Caco-2 (cell line): ENCODE results near the gene SAXO2. TPM values are rescaled to one million over a fixed set of nuclear protein-coding genes. Genes with fewer than 3 reads are reported as not detected.

Source experiments
- BruUV-seq: library from RNA; stranded (reverse); fragments of 400-500 nt; replicated peaks from 2 replicates; lab custom pipeline; 2021; lab: Mats Ljungman, UMichigan
- CTCF ChIA-PET: fragments of 300-600 bp; sonication (Branson Sonifier 250); formaldehyde crosslinking; loops from one replicate; lab custom pipeline; 2022; ENCODE audit warnings: antibody characterized with exemption; lab: Charles Lee
- POLR2A ChIA-PET: fragments of 300-600 bp; sonication (Branson Sonifier 250); formaldehyde crosslinking; loops from one replicate; lab custom pipeline; 2022; ENCODE audit warnings: antibody characterized with exemption; lab: Charles Lee
- DNase-seq, 2 experiments: peaks; one replicate each; pipeline versions ENCODE4 v3.0.0 to v3.0.0-alpha.2; 2020 to 2022
- H3K27me3 ChIP-seq: replicated peaks from 2 replicates; pipeline ENCODE4 v1.6.0; 2011; ENCODE audit warnings: low read length; ENCODE audit not compliant: control insufficient read depth, insufficient read depth
- H3K36me3 ChIP-seq: 2 replicates; pipeline ENCODE4 v1.5.1; 2011; ENCODE audit warnings: low read length; ENCODE audit not compliant: control insufficient read depth, insufficient read depth
- H3K4me1 ChIP-seq: fragments of 250-450 bp; sonication (Bioruptor Pico); 2 replicates; pipeline ENCODE4 v1.5.1; 2020; ENCODE audit warnings: mild to moderate bottlenecking
- H3K4me3 ChIP-seq: 2 replicates; pipeline ENCODE4 v1.5.1; 2011; ENCODE audit warnings: low read depth, mild to moderate bottlenecking, control low read depth, low read length
- H3K9me3 ChIP-seq: fragments of 250-450 bp; sonication (Bioruptor Pico); 2 replicates; pipeline ENCODE4 v1.5.1; 2020; ENCODE audit warnings: mild to moderate bottlenecking, moderate library complexity
- H3K27ac Mint-ChIP-seq: one replicate; pipeline ENCODE4 v1.8.0; 2022; ENCODE audit warnings: mixed read lengths; ENCODE audit not compliant: unreplicated experiment
- H3K27me3 Mint-ChIP-seq: one replicate; pipeline ENCODE4 v1.8.0; 2022; ENCODE audit warnings: mixed read lengths; ENCODE audit not compliant: insufficient read depth, unreplicated experiment
- H3K36me3 Mint-ChIP-seq: one replicate; pipeline ENCODE4 v1.8.0; 2022; ENCODE audit warnings: mild to moderate bottlenecking, mixed read lengths; ENCODE audit not compliant: insufficient read depth, unreplicated experiment
- H3K4me1 Mint-ChIP-seq: one replicate; pipeline ENCODE4 v1.8.0; 2022; ENCODE audit warnings: low read depth, mixed read lengths; ENCODE audit not compliant: unreplicated experiment
- H3K4me3 Mint-ChIP-seq: one replicate; pipeline ENCODE4 v1.8.0; 2022; ENCODE audit warnings: mild to moderate bottlenecking, moderate library complexity, mixed read lengths; ENCODE audit not compliant: unreplicated experiment
- H3K9me3 Mint-ChIP-seq: one replicate; pipeline ENCODE4 v1.8.0; 2022; ENCODE audit warnings: mixed read lengths; ENCODE audit not compliant: unreplicated experiment
- intact Hi-C: fragments of 100-400 bp; cut with micrococcal nuclease; formaldehyde crosslinking; loops from one replicate; pipeline ENCODE4 v1.10.0; 2022; ENCODE audit not compliant: unreplicated experiment
- total RNA-seq: library from RNA; stranded (reverse); gene quantifications from 2 replicates; pipeline ENCODE4 v1.2.3, GENCODE V29; 2022
- TF ChIP-seq, protein P1 (sequence below), 2 experiments: fragments of 200-600 bp in 1 of 2; IDR thresholded peaks; 1 replicate in 1 of 2; 2 replicates in 1 of 2; pipeline versions ENCODE4 v1.5.1 to v1.8.0; 2011 to 2022; ENCODE audit warnings: antibody characterized with exemption in 1 of 2, control low read depth in 1 of 2, inconsistent platforms in 1 of 2, low read depth in 1 of 2, low read length in 1 of 2, mild to moderate bottlenecking in 1 of 2, moderate library complexity in 1 of 2; ENCODE audit not compliant: insufficient read depth in 1 of 2, severe bottlenecking in 1 of 2, unreplicated experiment in 1 of 2

The SAXO2 gene
- total RNA-seq, 1 experiment from 2014 or later, result 0.61 TPM

DNA sequence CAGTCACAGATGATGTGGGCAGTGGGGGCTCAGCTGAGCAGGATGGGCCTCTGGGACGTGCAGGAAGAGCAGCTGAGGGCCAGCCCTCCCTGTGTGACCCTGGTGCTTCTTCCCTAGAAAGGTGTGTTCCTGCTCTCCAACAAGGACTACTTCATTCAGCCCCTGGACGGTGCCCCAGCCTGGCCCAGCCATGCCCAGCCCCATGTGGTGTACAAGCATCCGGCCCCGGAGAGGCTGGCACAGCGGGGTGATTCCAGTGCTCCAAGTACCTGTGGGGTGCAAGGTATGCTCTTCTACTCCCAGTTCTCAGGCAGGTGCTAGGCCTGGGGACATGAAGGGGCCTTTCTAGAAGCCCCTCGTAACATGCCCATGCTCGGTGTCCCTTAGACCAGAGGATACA, 38.3 kb downstream of the SAXO2 start:
- POLR2A ChIA-PET, result no interaction called here
- H3K27me3 Mint-ChIP-seq, result no peaks in the 10 kb centered on the region
- H3K27ac Mint-ChIP-seq, result no peak overlapping the region
- no peaks in the 10 kb centered on the region for H3K9me3 Mint-ChIP-seq
- H3K4me1 Mint-ChIP-seq, result no peaks in the 10 kb centered on the region
- no peak overlapping the region for H3K4me3 Mint-ChIP-seq
- TF ChIP-seq, protein P1, sequence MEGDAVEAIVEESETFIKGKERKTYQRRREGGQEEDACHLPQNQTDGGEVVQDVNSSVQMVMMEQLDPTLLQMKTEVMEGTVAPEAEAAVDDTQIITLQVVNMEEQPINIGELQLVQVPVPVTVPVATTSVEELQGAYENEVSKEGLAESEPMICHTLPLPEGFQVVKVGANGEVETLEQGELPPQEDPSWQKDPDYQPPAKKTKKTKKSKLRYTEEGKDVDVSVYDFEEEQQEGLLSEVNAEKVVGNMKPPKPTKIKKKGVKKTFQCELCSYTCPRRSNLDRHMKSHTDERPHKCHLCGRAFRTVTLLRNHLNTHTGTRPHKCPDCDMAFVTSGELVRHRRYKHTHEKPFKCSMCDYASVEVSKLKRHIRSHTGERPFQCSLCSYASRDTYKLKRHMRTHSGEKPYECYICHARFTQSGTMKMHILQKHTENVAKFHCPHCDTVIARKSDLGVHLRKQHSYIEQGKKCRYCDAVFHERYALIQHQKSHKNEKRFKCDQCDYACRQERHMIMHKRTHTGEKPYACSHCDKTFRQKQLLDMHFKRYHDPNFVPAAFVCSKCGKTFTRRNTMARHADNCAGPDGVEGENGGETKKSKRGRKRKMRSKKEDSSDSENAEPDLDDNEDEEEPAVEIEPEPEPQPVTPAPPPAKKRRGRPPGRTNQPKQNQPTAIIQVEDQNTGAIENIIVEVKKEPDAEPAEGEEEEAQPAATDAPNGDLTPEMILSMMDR (IDR thresholded peaks at IDR 0.05; ENCODE audit: insufficient read depth in 1 of 2, low read depth in 1 of 2, low read length in 1 of 2, severe bottlenecking in 1 of 2, unreplicated experiment in 1 of 2), result no peak
- no peaks in the 10 kb centered on the region for H3K36me3 Mint-ChIP-seq
- intact Hi-C loops, result no loop called here
- no peak for DNase-seq
- BruUV-seq, result no TSS peak
- H3K4me3 ChIP-seq, result no peak overlapping the region
- no peaks in the 10 kb centered on the region for H3K36me3 ChIP-seq
- no peaks in the 10 kb centered on the region for H3K9me3 ChIP-seq
- H3K4me1 ChIP-seq, result no peaks in the 10 kb centered on the region
- no peaks in the 10 kb centered on the region for H3K27me3 ChIP-seq
- CTCF ChIA-PET, result no interaction called here

DNA sequence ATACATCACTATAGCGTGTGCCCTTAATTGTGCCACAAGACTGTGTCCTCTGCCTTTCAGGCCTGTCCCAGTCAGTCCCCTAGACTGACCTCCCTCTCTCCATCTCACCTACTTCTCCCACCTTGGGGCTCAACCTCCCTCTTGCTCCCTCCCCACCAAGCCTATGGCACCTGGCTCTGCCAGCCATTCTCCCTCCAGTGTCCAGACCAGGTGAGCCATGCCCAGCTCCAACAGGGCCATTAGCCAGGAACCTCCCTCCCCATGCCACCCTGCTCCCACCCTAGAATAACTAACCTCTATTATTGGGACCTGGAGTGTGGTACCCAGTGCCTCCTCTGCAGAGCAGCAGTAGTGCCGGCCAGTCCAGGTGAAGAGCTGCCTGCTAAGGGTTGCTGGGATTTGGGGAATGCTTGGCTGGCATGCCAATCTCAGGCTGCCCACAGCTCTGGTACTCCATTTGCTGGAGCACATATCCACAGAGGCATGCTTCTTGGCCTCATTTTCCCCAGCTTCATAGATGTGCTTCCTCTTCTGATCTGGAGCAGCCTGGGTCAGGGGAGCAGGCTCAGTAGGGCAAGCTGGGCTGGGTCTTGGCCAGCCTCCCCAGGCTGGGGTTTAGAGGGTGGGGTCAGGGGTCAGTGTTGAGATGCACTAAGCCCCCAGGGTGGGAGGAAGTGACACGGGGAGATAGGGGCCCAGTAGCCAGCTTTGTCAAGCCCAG, 38.8 kb downstream of the SAXO2 start:
- H3K27me3 ChIP-seq, result no peaks in the 10 kb centered on the region
- Mint-ChIP-seq H3K4me3 (no peak overlapping the region), H3K27ac (no peak overlapping the region), H3K4me1 (no peaks in the 10 kb centered on the region), H3K27me3 (no peaks in the 10 kb centered on the region), H3K9me3 (no peaks in the 10 kb centered on the region), H3K36me3 (no peaks in the 10 kb centered on the region)
- intact Hi-C loops, result no loop called here
- no peaks in the 10 kb centered on the region for H3K4me1 ChIP-seq
- no peaks in the 10 kb centered on the region for H3K9me3 ChIP-seq
- H3K4me3 ChIP-seq, result no peak overlapping the region
- TF ChIP-seq, protein P1 (IDR thresholded peaks at IDR 0.05; ENCODE audit: insufficient read depth in 1 of 2, low read depth in 1 of 2, low read length in 1 of 2, severe bottlenecking in 1 of 2, unreplicated experiment in 1 of 2), result no peak
- CTCF ChIA-PET, result no interaction called here
- POLR2A ChIA-PET, result no interaction called here
- no TSS peak for BruUV-seq
- no peaks in the 10 kb centered on the region for H3K36me3 ChIP-seq
- no peak for DNase-seq

DNA sequence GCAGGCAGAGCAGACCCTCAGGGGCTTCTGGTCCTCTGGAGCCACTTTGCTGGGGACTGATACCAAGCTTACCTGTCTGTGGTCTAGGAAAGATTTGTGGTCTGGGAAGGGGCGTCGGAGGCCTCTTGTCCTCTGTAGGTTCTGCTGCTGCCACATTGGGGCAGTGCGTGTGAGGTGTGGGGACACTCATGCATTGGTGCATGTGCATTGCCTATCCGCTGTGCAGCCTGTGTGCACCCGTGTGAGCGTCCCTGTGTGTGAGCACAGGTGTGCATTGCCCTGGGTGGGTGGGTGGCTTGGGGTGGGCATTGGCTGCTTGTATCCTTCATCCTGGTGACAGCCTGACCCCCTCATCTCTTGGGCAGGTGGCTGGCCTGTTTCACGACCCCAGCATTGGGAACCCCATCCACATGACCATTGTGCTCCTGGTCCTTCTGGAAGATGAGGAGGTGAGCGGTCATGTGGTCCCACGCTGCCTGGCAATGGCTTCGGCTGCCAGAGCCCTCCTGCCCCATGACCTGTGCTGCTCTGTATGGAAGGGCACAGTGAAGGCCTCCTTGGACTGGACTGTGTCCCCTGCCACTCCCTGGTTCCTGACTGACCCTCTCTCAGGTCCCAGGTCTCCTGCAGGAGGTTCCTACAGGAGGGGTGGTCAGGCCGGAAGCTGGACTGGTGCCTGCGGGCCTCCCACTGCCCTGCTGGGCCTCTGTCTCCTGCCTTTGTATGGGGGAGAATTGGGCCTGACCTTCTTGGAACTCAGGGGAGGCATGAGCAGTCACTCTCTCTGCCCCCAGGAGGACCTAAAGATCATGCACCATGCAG, 41.5 kb downstream of the SAXO2 start:
- Mint-ChIP-seq H3K4me1 (no peaks in the 10 kb centered on the region), H3K9me3 (no peaks in the 10 kb centered on the region)

More for the DNA sequence above, 41.5 kb downstream of the SAXO2 start:
- H3K4me3 Mint-ChIP-seq, result no peak overlapping the region
- H3K27me3 Mint-ChIP-seq, result peaks cover 2% of the 10 kb centered on the region
- no peak for DNase-seq
- Histone ChIP-seq H3K4me1 (no peaks in the 10 kb centered on the region), H3K36me3 (no peaks in the 10 kb centered on the region), H3K27me3 (no peaks in the 10 kb centered on the region), H3K4me3 (no peak overlapping the region), H3K9me3 (no peaks in the 10 kb centered on the region)
- no peak overlapping the region for H3K27ac Mint-ChIP-seq
- H3K36me3 Mint-ChIP-seq, result no peaks in the 10 kb centered on the region
- CTCF ChIA-PET, result no interaction called here
- TF ChIP-seq, protein P1 (IDR thresholded peaks at IDR 0.05; ENCODE audit: insufficient read depth in 1 of 2, low read depth in 1 of 2, low read length in 1 of 2, severe bottlenecking in 1 of 2, unreplicated experiment in 1 of 2), result no peak
- BruUV-seq, result no TSS peak
- intact Hi-C loops, result no loop called here
- POLR2A ChIA-PET, result no interaction called here
